ENCODE results near the gene ABLIM2. TPM values are rescaled to one million over a fixed set of nuclear protein-coding genes. Genes with fewer than 3 reads are reported as not detected.

The ABLIM2 gene
- total and polyA plus RNA-seq, 7 experiments from 2014 or later: 0.22 to 5.8 (median 3.1) TPM

DNA sequence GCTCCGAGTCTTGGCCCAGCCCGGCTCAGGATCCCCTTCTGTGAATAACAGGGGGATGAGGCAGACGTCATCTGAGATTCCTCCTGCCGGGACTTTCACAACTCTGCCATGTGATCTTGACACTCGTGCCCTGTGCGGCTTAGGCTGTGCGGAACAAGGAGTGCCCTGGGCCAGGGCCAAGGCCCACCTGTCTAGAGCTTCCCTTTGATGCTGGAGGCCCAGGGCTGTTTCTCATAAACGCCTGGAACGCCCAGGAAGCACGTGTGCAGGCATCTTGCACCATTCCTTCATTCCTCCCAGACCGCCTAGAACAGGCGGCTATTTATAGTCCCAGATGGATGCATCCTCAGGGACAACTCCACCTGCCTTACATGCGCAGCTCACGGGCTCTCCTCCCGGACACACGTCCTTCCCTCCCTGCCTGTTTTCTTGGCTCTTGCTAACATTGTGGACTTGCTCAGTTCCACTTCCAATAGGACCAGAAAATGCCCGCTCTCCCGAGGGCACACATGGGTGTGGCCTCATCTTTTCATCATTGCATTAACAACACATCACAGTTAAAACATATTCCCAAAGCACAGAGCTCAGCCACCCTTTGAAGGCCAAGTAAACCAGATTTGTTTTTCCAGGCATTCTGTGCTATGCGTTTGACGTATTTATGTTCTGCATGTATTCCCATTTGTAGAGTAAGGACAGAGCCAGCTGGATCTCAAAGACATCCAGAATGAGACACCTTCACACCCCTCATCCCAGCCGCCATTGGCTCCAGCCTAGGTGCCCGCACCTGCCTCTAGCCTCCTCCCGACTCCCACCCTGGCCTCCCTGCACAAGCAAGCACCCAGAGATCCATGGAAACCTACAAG, 57.2 kb downstream of the ABLIM2 start:
- Mint-ChIP-seq H3K4me1 (no peaks in the 10 kb centered on the region), H3K27me3 (no peaks in the 10 kb centered on the region), H3K4me3 (no peak overlapping the region), H3K27ac (no peak overlapping the region), H3K9me3 (peaks cover 0 to under 1% (median 0%) of the 10 kb centered on the region in 11 donors), H3K36me3 (peaks cover 0 to 4% (median 3%) of the 10 kb centered on the region in 5 donors)
- CTCF ChIA-PET: no interaction called here
- no peak overlapping the region for H3K4me3 ChIP-seq (ENCODE audit: low read length)
- POLR2A ChIA-PET: no interaction called here
- no peaks in the 10 kb centered on the region for H3K36me3 ChIP-seq (ENCODE audit: control insufficient read depth in 2 of 3, insufficient read depth in 3 of 3, low read length in 3 of 3)
- ATAC-seq (no peak), DNase-seq (no peak)
- no peaks in the 10 kb centered on the region for H3K27me3 ChIP-seq (ENCODE audit: control insufficient read depth in 2 of 2, insufficient read depth in 2 of 2, low read length in 2 of 2)
- no peaks in the 10 kb centered on the region for H3K4me1 ChIP-seq (ENCODE audit: control insufficient read depth in 2 of 2, insufficient read depth in 2 of 2, low read length in 2 of 2)
- H3K9me3 ChIP-seq (ENCODE audit: control insufficient read depth in 2 of 3, low read length in 3 of 3): no peaks in the 10 kb centered on the region
- H3K27ac ChIP-seq (ENCODE audit: low read depth, low read length): no peak overlapping the region
- intact Hi-C loops (cut with micrococcal nuclease): no loop called here

DNA sequence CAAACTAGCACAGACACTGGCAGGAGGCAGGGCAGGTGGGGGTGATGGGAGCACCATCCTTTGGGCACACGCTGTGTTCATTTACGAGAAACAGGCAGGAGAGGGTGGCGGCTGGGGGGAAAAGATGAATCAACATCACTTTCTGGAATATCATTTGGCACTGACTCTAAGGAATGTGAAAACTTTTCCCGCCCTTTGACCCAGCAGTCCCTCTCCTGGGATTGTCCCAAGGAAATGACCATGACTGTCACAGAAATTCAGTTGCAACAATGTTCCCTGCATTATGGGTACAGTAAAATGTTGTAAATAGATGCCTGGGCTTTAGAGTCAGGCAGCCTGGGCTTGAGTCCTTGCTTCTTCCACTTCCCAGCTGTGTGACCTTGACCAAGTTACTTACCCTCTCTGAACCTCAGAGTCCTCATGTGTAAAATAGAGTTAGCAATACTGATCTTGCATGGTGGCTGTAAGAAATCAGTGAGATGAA, 58.6 kb downstream of the ABLIM2 start:
- ChIA-PET CTCF (no interaction called here), POLR2A (no interaction called here)
- Histone ChIP-seq H3K9me3 (ENCODE audit: control insufficient read depth in 2 of 3, low read length in 3 of 3) (no peaks in the 10 kb centered on the region), H3K4me1 (ENCODE audit: control insufficient read depth in 2 of 2, insufficient read depth in 2 of 2, low read length in 2 of 2) (no peaks in the 10 kb centered on the region), H3K36me3 (ENCODE audit: control insufficient read depth in 2 of 3, insufficient read depth in 3 of 3, low read length in 3 of 3) (no peaks in the 10 kb centered on the region), H3K27me3 (ENCODE audit: control insufficient read depth in 2 of 2, insufficient read depth in 2 of 2, low read length in 2 of 2) (no peaks in the 10 kb centered on the region), H3K4me3 (ENCODE audit: low read length) (no peak overlapping the region), H3K27ac (ENCODE audit: low read depth, low read length) (no peak overlapping the region)
- peaks cover 0 to 9% (median 4%) of the 10 kb centered on the region in 11 donors for H3K9me3 Mint-ChIP-seq
- H3K4me1 Mint-ChIP-seq: no peaks in the 10 kb centered on the region
- no peak overlapping the region for H3K4me3 Mint-ChIP-seq
- intact Hi-C loops (cut with micrococcal nuclease): no loop called here
- no peak overlapping the region for H3K27ac Mint-ChIP-seq
- H3K27me3 Mint-ChIP-seq: no peaks in the 10 kb centered on the region
- peaks cover 0 to 11% (median 8%) of the 10 kb centered on the region in 5 donors for H3K36me3 Mint-ChIP-seq
- no peak for ATAC-seq
- no peak for DNase-seq

DNA sequence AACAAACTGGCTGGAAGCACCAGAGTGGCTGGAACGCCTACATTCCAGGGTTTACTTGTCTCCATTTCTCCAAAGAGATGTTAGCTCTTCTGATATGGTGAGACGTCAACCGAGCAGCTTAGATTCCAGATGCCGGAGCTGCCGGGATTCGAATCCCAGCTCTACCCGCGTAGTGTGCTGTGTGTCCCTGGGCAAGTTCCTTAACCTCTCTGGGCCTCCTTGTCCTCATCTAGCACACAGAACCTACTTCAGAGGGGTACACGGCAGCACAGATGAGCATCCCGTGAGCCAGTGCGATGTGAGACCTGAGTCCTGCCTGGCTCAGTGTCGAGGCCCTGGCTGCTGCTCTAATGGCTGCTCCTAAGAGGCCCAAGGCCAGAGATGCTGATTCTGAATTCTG, 60.1 kb downstream of the ABLIM2 start:
- H3K4me1 Mint-ChIP-seq: no peaks in the 10 kb centered on the region
- no peak overlapping the region for H3K27ac Mint-ChIP-seq
- Histone ChIP-seq H3K27me3 (ENCODE audit: control insufficient read depth in 2 of 2, insufficient read depth in 2 of 2, low read length in 2 of 2) (no peaks in the 10 kb centered on the region), H3K9me3 (ENCODE audit: control insufficient read depth in 2 of 3, low read length in 3 of 3) (peaks cover 0 to 6% (median 0%) of the 10 kb centered on the region in 3 experiments), H3K4me3 (ENCODE audit: low read length) (no peak overlapping the region), H3K36me3 (ENCODE audit: control insufficient read depth in 2 of 3, insufficient read depth in 3 of 3, low read length in 3 of 3) (no peaks in the 10 kb centered on the region), H3K27ac (ENCODE audit: low read depth, low read length) (no peak overlapping the region), H3K4me1 (ENCODE audit: control insufficient read depth in 2 of 2, insufficient read depth in 2 of 2, low read length in 2 of 2) (no peaks in the 10 kb centered on the region)
- peaks cover 0 to 17% (median 11%) of the 10 kb centered on the region in 5 donors for H3K36me3 Mint-ChIP-seq
- H3K9me3 Mint-ChIP-seq: peaks cover 4 to 24% (median 13%) of the 10 kb centered on the region in 11 donors
- H3K27me3 Mint-ChIP-seq: peaks cover 0 to 4% (median 0%) of the 10 kb centered on the region in 5 donors
- intact Hi-C loops (cut with micrococcal nuclease): no loop called here
- H3K4me3 Mint-ChIP-seq: no peak overlapping the region
- no peak for DNase-seq
- ChIA-PET POLR2A (no interaction called here), CTCF (no interaction called here)
- no peak for ATAC-seq

DNA sequence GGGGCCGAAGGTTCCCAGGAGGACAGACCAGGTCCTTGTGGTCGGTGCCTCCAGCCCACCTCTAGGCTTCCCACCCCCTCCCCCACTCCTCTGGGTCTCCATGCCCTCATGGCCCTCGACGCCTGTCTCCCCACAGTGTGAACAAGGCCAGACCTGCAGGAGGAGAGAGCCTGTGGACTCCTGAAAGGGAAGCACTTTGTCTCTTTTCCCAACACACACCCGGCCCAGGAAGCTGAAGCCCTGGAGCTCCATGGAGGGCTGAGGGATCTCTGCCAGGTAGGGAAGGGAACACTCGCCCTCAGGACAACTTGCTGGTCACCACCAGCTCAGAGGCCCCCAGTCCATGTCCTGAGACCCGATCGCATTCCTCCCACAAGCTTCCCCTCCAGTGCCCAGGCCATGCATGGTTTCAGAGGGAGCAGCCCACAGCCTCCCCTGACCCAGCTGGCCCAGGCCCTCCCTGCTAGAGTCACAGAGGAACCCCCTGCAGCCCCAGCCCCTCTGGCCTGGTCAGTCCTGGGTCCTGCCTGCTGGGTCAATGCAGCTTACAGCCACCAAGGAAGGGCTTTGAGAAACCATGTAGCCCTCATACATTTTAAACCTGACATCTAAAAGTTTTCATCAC, 60.8 kb downstream of the ABLIM2 start:
- POLR2A ChIA-PET: no interaction called here
- Histone ChIP-seq H3K27ac (ENCODE audit: low read depth, low read length) (no peak overlapping the region), H3K36me3 (ENCODE audit: control insufficient read depth in 2 of 3, insufficient read depth in 3 of 3, low read length in 3 of 3) (no peaks in the 10 kb centered on the region), H3K27me3 (ENCODE audit: control insufficient read depth in 2 of 2, insufficient read depth in 2 of 2, low read length in 2 of 2) (no peaks in the 10 kb centered on the region), H3K4me3 (ENCODE audit: low read length) (no peak overlapping the region), H3K4me1 (ENCODE audit: control insufficient read depth in 2 of 2, insufficient read depth in 2 of 2, low read length in 2 of 2) (no peaks in the 10 kb centered on the region), H3K9me3 (ENCODE audit: control insufficient read depth in 2 of 3, low read length in 3 of 3) (peaks cover 0 to 6% (median 0%) of the 10 kb centered on the region in 3 experiments)
- no peak for ATAC-seq
- no peak overlapping the region for H3K27ac Mint-ChIP-seq
- H3K4me1 Mint-ChIP-seq: no peaks in the 10 kb centered on the region
- intact Hi-C loops (cut with micrococcal nuclease): no loop called here
- peaks cover 0 to 17% (median 13%) of the 10 kb centered on the region in 5 donors for H3K36me3 Mint-ChIP-seq
- peaks cover 7 to 29% (median 16%) of the 10 kb centered on the region in 11 donors for H3K9me3 Mint-ChIP-seq
- no peak for DNase-seq
- peaks cover 0 to 4% (median 0%) of the 10 kb centered on the region in 5 donors for H3K27me3 Mint-ChIP-seq
- CTCF ChIA-PET: no interaction called here
- H3K4me3 Mint-ChIP-seq: no peak overlapping the region

DNA sequence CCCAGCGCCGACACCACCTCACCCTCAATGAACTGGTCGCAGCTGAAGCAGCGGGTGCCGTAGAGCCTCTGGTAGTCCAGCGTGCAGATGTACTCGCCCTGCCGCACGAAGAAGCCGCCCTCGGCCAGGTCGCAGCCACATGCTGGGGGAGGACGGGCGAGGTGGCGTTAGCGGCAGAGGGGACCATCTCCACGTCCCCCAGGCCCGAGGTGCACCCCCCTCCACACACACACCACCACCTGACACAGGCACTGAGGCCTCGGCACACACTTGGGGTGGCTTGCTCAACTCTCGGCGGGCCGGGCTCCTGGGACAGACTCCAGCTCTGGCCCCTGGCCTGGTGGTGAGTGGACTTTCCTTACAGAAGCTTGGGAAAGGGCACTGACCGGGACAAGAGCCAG, 61.5 kb downstream of the ABLIM2 start:
- no peak for ATAC-seq
- H3K4me1 Mint-ChIP-seq: no peaks in the 10 kb centered on the region
- H3K36me3 Mint-ChIP-seq: peaks cover 0 to 17% (median 13%) of the 10 kb centered on the region in 5 donors
- H3K27me3 Mint-ChIP-seq: peaks cover 0 to 4% (median 0%) of the 10 kb centered on the region in 5 donors
- ChIA-PET POLR2A (no interaction called here), CTCF (no interaction called here)
- no peak overlapping the region for H3K4me3 Mint-ChIP-seq
- intact Hi-C loops (cut with micrococcal nuclease): no loop called here
- DNase-seq: no peak
- Histone ChIP-seq H3K4me1 (ENCODE audit: control insufficient read depth in 2 of 2, insufficient read depth in 2 of 2, low read length in 2 of 2) (no peaks in the 10 kb centered on the region), H3K4me3 (ENCODE audit: low read length) (no peak overlapping the region), H3K27ac (ENCODE audit: low read depth, low read length) (no peak overlapping the region), H3K36me3 (ENCODE audit: control insufficient read depth in 2 of 3, insufficient read depth in 3 of 3, low read length in 3 of 3) (no peaks in the 10 kb centered on the region), H3K27me3 (ENCODE audit: control insufficient read depth in 2 of 2, insufficient read depth in 2 of 2, low read length in 2 of 2) (no peaks in the 10 kb centered on the region), H3K9me3 (ENCODE audit: control insufficient read depth in 2 of 3, low read length in 3 of 3) (peaks cover 0 to 6% (median 0%) of the 10 kb centered on the region in 3 experiments)
- H3K9me3 Mint-ChIP-seq: peaks cover 7 to 29% (median 16%) of the 10 kb centered on the region in 11 donors
- H3K27ac Mint-ChIP-seq: no peak overlapping the region

DNA sequence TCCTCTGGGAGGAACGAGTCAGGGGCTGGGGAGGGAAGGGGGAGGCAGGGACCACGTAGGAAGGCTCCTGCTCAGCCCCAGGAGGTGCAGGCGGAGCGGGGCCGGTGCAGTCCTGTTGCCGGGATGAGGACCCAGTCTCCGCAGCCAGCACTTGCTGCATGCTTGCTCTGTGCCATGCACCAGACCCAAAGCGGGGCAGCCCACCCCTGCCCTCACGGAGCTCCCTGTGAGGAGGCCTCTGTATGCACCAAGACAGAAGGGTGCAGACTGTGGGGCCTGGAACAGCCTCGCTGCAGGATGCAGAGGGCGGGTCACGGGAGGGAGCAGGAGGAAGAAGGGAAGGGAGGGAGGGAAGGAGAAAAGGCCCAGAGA, 61.9 kb downstream of the ABLIM2 start:
- ChIA-PET POLR2A (no interaction called here), CTCF (no interaction called here)
- Histone ChIP-seq H3K9me3 (ENCODE audit: control insufficient read depth in 2 of 3, low read length in 3 of 3) (peaks cover 0 to 6% (median 0%) of the 10 kb centered on the region in 3 experiments), H3K27ac (ENCODE audit: low read depth, low read length) (no peak overlapping the region), H3K4me3 (ENCODE audit: low read length) (no peak overlapping the region), H3K4me1 (ENCODE audit: control insufficient read depth in 2 of 2, insufficient read depth in 2 of 2, low read length in 2 of 2) (no peaks in the 10 kb centered on the region), H3K27me3 (ENCODE audit: control insufficient read depth in 2 of 2, insufficient read depth in 2 of 2, low read length in 2 of 2) (no peaks in the 10 kb centered on the region), H3K36me3 (ENCODE audit: control insufficient read depth in 2 of 3, insufficient read depth in 3 of 3, low read length in 3 of 3) (no peaks in the 10 kb centered on the region)
- ATAC-seq: no peak
- intact Hi-C loops (cut with micrococcal nuclease): no loop called here
- no peak for DNase-seq
- H3K27ac Mint-ChIP-seq: no peak overlapping the region
- H3K36me3 Mint-ChIP-seq: peaks cover 0 to 17% (median 13%) of the 10 kb centered on the region in 5 donors
- no peaks in the 10 kb centered on the region for H3K4me1 Mint-ChIP-seq
- peaks cover 0 to 4% (median 0%) of the 10 kb centered on the region in 5 donors for H3K27me3 Mint-ChIP-seq
- peaks cover 7 to 29% (median 16%) of the 10 kb centered on the region in 11 donors for H3K9me3 Mint-ChIP-seq
- no peak overlapping the region for H3K4me3 Mint-ChIP-seq
